SK-N-SH treated with all-trans-retinoic acid at 6 μM for 48 hours (cell line): Measurements from ENCODE around the gene MAT1A.

Source experiments
- GLIS3 ChIP-seq: fragments of 250-450 bp; sonication (Bioruptor Pico); IDR thresholded peaks from 2 replicates; pipeline ENCODE4 v1.5.0; 2020; ENCODE audit warnings: mild to moderate bottlenecking, moderate library complexity
- ZFP3 ChIP-seq: fragments of 250-450 bp; sonication (Bioruptor Pico); IDR thresholded peaks from 2 replicates; pipeline ENCODE4 v1.5.0; 2020; ENCODE audit warnings: mild to moderate bottlenecking, moderate library complexity
- ZFP30 ChIP-seq: fragments of 450-650 bp; formaldehyde crosslinking; IDR thresholded peaks from 2 replicates; pipeline ENCODE4 v1.5.0; 2022; ENCODE audit warnings: mild to moderate bottlenecking, moderate library complexity
- TF ChIP-seq, protein P1 (sequence below): fragments of 250-450 bp; sonication (Bioruptor Pico); IDR thresholded peaks from 2 replicates; pipeline ENCODE4 v1.8.0; 2021; ENCODE audit warnings: low read depth, mild to moderate bottlenecking, moderate library complexity, borderline replicate concordance

DNA sequence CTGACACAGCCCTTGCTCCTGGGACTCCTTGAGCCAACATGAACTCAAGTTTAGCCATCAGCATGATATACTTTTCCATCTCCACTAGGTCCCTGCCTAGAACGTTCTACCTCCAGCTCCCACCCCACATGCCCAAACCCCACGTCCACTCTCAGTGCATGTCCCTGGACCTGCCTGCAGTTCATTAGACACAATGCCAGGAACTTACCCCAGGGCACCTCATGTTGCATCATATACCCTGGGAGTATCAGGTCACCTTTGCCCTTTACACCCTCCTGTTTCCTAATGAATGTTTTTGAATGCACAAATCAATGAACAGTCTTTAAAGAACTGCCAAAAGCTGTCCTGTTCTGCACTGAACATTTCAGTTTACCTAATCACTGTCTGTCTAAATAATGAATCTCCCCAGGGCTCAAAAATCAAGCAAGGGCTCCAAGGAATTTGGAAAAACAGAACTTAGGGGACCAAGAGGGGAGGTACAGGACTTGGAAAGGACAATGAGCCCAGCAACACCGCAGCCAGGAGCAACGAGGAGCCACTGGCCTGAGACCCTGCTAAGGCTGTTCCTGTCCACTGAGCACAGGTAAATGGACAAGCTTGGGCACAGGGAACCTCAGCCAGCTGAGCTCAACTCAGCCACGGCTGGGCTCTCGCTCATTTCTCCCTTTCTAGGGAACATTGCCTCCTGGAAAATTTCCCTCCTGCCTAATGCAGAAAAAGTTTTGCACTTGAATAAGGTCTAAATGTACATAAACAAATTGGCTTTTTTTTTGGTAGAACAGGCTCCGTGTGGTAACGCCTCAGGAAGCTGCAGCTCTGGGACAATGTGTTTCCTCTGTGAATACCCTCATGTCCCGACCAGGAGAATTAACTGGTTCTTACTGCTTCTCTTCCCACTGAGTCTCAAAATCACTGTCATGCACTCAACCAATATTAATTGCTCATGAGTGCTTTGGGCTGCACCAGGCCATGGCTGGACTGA is 7.4 kb downstream of the MAT1A start:
- TF ChIP-seq GLIS3 (CRISPR knock-in tag) (no peak), ZFP30 (CRISPR knock-in tag) (no peak), ZFP3 (CRISPR knock-in tag) (no peak)
- TF ChIP-seq, protein P1, sequence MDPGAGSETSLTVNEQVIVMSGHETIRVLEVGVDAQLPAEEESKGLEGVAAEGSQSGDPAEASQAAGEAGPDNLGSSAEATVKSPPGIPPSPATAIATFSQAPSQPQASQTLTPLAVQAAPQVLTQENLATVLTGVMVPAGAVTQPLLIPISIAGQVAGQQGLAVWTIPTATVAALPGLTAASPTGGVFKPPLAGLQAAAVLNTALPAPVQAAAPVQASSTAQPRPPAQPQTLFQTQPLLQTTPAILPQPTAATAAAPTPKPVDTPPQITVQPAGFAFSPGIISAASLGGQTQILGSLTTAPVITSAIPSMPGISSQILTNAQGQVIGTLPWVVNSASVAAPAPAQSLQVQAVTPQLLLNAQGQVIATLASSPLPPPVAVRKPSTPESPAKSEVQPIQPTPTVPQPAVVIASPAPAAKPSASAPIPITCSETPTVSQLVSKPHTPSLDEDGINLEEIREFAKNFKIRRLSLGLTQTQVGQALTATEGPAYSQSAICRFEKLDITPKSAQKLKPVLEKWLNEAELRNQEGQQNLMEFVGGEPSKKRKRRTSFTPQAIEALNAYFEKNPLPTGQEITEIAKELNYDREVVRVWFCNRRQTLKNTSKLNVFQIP = no peak
